ENCODE measurements around the gene C14orf132. TPM values are rescaled to one million over a fixed set of nuclear protein-coding genes. Genes with fewer than 3 reads are reported as not detected.

C14orf132 gene
- total and polyA plus RNA-seq, 4 donors: 9.8 to 49.3 (median 24.7) TPM

DNA sequence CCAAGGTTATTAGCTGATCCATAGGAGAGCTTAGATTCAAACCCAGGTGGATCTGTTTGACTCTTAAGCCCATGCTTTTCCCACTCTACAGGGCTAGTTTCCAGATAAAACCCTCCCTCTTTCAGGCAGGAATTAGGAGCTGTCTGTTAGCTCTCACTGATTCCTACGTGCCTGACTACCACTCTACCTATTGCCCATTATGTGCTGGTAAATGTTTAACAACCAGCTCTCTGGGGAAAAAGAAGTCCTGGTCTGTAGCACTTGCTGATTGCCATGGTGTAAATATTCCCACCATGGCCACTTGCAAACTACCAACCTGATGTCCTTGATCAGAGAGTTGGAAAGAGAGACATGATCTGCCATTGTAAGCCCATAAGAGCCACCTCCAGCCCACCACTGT is 100.0 kb downstream of the C14orf132 start:
- Histone ChIP-seq H3K4me1 (ENCODE audit: control insufficient read depth in 5 of 5, insufficient read depth in 5 of 5, low read length in 5 of 5) (no peaks in the 10 kb centered on the region), H3K4me3 (no peak overlapping the region), H3K36me3 (ENCODE audit: control insufficient read depth in 4 of 4, insufficient read depth in 4 of 4, low read length in 4 of 4) (no peaks in the 10 kb centered on the region), H3K27ac (ENCODE audit: low read depth in 1 of 2, low read length in 1 of 2) (no peak overlapping the region), H3K27me3 (ENCODE audit: control insufficient read depth in 3 of 3, insufficient read depth in 3 of 3, low read length in 2 of 3) (no peaks in the 10 kb centered on the region), H3K9ac (ENCODE audit: insufficient read depth in 1 of 2, low read length in 2 of 2) (no peak overlapping the region), H3K9me3 (ENCODE audit: control insufficient read depth in 4 of 4, insufficient read depth in 3 of 4, low read length in 3 of 4) (peaks cover 0 to 11% (median 4%) of the 10 kb centered on the region in 4 donors)
- no peak for DNase-seq
- TF ChIP-seq, protein P1, sequence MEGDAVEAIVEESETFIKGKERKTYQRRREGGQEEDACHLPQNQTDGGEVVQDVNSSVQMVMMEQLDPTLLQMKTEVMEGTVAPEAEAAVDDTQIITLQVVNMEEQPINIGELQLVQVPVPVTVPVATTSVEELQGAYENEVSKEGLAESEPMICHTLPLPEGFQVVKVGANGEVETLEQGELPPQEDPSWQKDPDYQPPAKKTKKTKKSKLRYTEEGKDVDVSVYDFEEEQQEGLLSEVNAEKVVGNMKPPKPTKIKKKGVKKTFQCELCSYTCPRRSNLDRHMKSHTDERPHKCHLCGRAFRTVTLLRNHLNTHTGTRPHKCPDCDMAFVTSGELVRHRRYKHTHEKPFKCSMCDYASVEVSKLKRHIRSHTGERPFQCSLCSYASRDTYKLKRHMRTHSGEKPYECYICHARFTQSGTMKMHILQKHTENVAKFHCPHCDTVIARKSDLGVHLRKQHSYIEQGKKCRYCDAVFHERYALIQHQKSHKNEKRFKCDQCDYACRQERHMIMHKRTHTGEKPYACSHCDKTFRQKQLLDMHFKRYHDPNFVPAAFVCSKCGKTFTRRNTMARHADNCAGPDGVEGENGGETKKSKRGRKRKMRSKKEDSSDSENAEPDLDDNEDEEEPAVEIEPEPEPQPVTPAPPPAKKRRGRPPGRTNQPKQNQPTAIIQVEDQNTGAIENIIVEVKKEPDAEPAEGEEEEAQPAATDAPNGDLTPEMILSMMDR (IDR thresholded peaks at IDR 0.05; ENCODE audit: control extremely low read depth, extremely low read depth): no peak
- ATAC-seq (ENCODE audit: insufficient read depth, low FRiP score): no peak
- WGBS, 2 donors: 61 to 68% methylated on average over 1 of the region's 1 CpG

GRCh38 chr14:96139879-96140278 is 100.7 kb downstream of the C14orf132 start:
- WGBS, 2 donors: 92 to 100% methylated on average over 2 of the region's 2 CpGs
- ATAC-seq (ENCODE audit: insufficient read depth, low FRiP score): no peak

GRCh38 chr14:96140952-96141351 is 101.8 kb downstream of the C14orf132 start:
- H3K27ac ChIP-seq (ENCODE audit: low read depth in 1 of 2, low read length in 1 of 2): no peak overlapping the region
- ATAC-seq (ENCODE audit: insufficient read depth, low FRiP score) (no peak), DNase-seq (no peak)
- TF ChIP-seq, protein P1 (IDR thresholded peaks at IDR 0.05; ENCODE audit: control extremely low read depth, extremely low read depth): no peak
- H3K27me3 ChIP-seq (ENCODE audit: control insufficient read depth in 3 of 3, insufficient read depth in 3 of 3, low read length in 2 of 3): no peaks in the 10 kb centered on the region
- H3K4me3 ChIP-seq: no peak overlapping the region
- no peaks in the 10 kb centered on the region for H3K4me1 ChIP-seq (ENCODE audit: control insufficient read depth in 5 of 5, insufficient read depth in 5 of 5, low read length in 5 of 5)
- no peaks in the 10 kb centered on the region for H3K36me3 ChIP-seq (ENCODE audit: control insufficient read depth in 4 of 4, insufficient read depth in 4 of 4, low read length in 4 of 4)
- no peak overlapping the region for H3K9ac ChIP-seq (ENCODE audit: insufficient read depth in 1 of 2, low read length in 2 of 2)
- 67 to 74% methylated on average over 5 of the region's 5 CpGs for WGBS, 2 donors
- peaks cover 0 to 11% (median 4%) of the 10 kb centered on the region in 4 donors for H3K9me3 ChIP-seq (ENCODE audit: control insufficient read depth in 4 of 4, insufficient read depth in 3 of 4, low read length in 3 of 4)

More at GRCh38 chr14:96139879-96140278, 100.7 kb downstream of the C14orf132 start:
- DNase-seq: no peak
- TF ChIP-seq, protein P1 (IDR thresholded peaks at IDR 0.05; ENCODE audit: control extremely low read depth, extremely low read depth): no peak
- Histone ChIP-seq H3K36me3 (ENCODE audit: control insufficient read depth in 4 of 4, insufficient read depth in 4 of 4, low read length in 4 of 4) (no peaks in the 10 kb centered on the region), H3K9me3 (ENCODE audit: control insufficient read depth in 4 of 4, insufficient read depth in 3 of 4, low read length in 3 of 4) (peaks cover 0 to 11% (median 4%) of the 10 kb centered on the region in 4 donors), H3K4me3 (no peak overlapping the region), H3K27ac (ENCODE audit: low read depth in 1 of 2, low read length in 1 of 2) (no peak overlapping the region), H3K4me1 (ENCODE audit: control insufficient read depth in 5 of 5, insufficient read depth in 5 of 5, low read length in 5 of 5) (no peaks in the 10 kb centered on the region), H3K9ac (ENCODE audit: insufficient read depth in 1 of 2, low read length in 2 of 2) (no peak overlapping the region), H3K27me3 (ENCODE audit: control insufficient read depth in 3 of 3, insufficient read depth in 3 of 3, low read length in 2 of 3) (no peaks in the 10 kb centered on the region)

Small RNAs within 50 kb of the gene (small RNA-seq; reads per million reads assigned to genes)
- gene AL137190.1 (ENCODE audit: low replicate concordance): not detected

Other genes with a start within 250 kb of the C14orf132 start
- gene TUNAR, start 162.5 kb upstream of the C14orf132 start, total RNA-seq: under 1 TPM in 1 of 2 donors, not detected in 1; 0.09 TPM
- gene TUNAR, start 162.5 kb upstream of the C14orf132 start, polyA plus RNA-seq: under 1 TPM in 1 of 2 donors, not detected in 1; 0.01 TPM
- 1 to 10 TPM; 2.1 to 2.6 TPM for gene BDKRB2, start 165.5 kb downstream of the C14orf132 start, total RNA-seq
- gene BDKRB2, start 165.5 kb downstream of the C14orf132 start, polyA plus RNA-seq: 1 to 10 TPM in 1 of 2 donors, under 1 TPM in 1; 0.77 to 5.8 TPM
- gene BDKRB1, start 216.8 kb downstream of the C14orf132 start, total RNA-seq: under 1 TPM; 0.18 to 0.23 TPM
- 1 to 10 TPM in 1 of 2 donors, under 1 TPM in 1; 0.61 to 5.4 TPM for gene BDKRB1, start 216.8 kb downstream of the C14orf132 start, polyA plus RNA-seq

Data from lung (tissue), 13 donors.